PC-9 (cell line): ENCODE measurements around the gene PNMA8C. TPM values are rescaled to one million over a fixed set of nuclear protein-coding genes. Genes with fewer than 3 reads are reported as not detected.

Experiments used
- BruUV-seq: library from RNA; stranded (reverse); fragments of 400-500 nt; replicated peaks from 2 replicates; lab custom pipeline; 2021; lab: Mats Ljungman, UMichigan
- CTCF ChIA-PET: fragments of 300-600 bp; sonication (Branson Sonifier 250); formaldehyde crosslinking; loops from one replicate; lab custom pipeline; 2022; ENCODE audit warnings: antibody characterized with exemption; lab: Charles Lee
- POLR2A ChIA-PET: fragments of 300-600 bp; sonication (Branson Sonifier 250); formaldehyde crosslinking; loops from one replicate; lab custom pipeline; 2022; ENCODE audit warnings: antibody characterized with exemption; ENCODE audit not compliant: unreplicated experiment; lab: Charles Lee
- DNase-seq, 2 experiments: peaks; one replicate each; pipeline versions ENCODE4 v3.0.0 to v3.0.0-alpha.2; 2015 to 2022; ENCODE audit warnings: mixed read lengths in 1 of 2
- H2AFZ ChIP-seq: fragments of 200-600 bp; sonication (generic); 2 replicates; pipeline ENCODE4 v1.8.1; 2017; ENCODE audit warnings: antibody characterized with exemption
- H3F3A ChIP-seq: fragments of 200-600 bp; sonication (generic); 2 replicates; pipeline ENCODE4 v1.8.1; 2017; ENCODE audit warnings: antibody characterized with exemption, mild to moderate bottlenecking, low read depth; ENCODE audit not compliant: insufficient read depth
- H3K27ac ChIP-seq: fragments of 200-600 bp; sonication (generic); 2 replicates; pipeline ENCODE4 v1.6.1; 2016; ENCODE audit warnings: mixed run types
- H3K27me3 ChIP-seq: fragments of 200-600 bp; sonication (generic); 2 replicates; pipeline ENCODE4 v1.6.1; 2016; ENCODE audit warnings: low read depth, mixed run types; ENCODE audit not compliant: insufficient read depth
- H3K36me3 ChIP-seq: fragments of 200-600 bp; sonication (generic); 2 replicates; pipeline ENCODE4 v1.6.1; 2016; ENCODE audit warnings: low read depth, mixed run types
- H3K4me1 ChIP-seq: fragments of 200-600 bp; sonication (generic); replicated peaks from 2 replicates; pipeline ENCODE4 v1.6.1; 2016; ENCODE audit warnings: mixed run types; ENCODE audit not compliant: insufficient read depth
- H3K4me2 ChIP-seq: fragments of 200-600 bp; sonication (generic); 2 replicates; pipeline ENCODE4 v1.6.1; 2017; ENCODE audit warnings: mixed run types
- H3K4me3 ChIP-seq: fragments of 200-600 bp; sonication (generic); 2 replicates; pipeline ENCODE4 v1.6.1; 2016; ENCODE audit warnings: mixed run types
- H3K79me2 ChIP-seq: fragments of 200-600 bp; sonication (generic); 2 replicates; pipeline ENCODE4 v1.6.1; 2017; ENCODE audit warnings: low read depth, mixed run types
- H3K9me2 ChIP-seq: fragments of 200-600 bp; sonication (generic); 2 replicates; pipeline ENCODE4 v1.8.1; 2017; ENCODE audit warnings: mild to moderate bottlenecking; ENCODE audit not compliant: insufficient read depth
- H3K9me3 ChIP-seq: fragments of 200-600 bp; sonication (generic); 2 replicates; pipeline ENCODE4 v1.8.1; 2016; ENCODE audit warnings: low read depth; ENCODE audit not compliant: insufficient read depth
- H4K20me1 ChIP-seq: fragments of 200-600 bp; sonication (generic); 2 replicates; pipeline ENCODE4 v1.8.1; 2017; ENCODE audit not compliant: insufficient read depth
- EZH2 ChIP-seq: fragments of 200-600 bp; sonication (generic); IDR thresholded peaks from 2 replicates; pipeline ENCODE4 v1.8.0; 2017; ENCODE audit warnings: antibody characterized with exemption, low read depth
- intact Hi-C: fragments of 100-400 bp; cut with micrococcal nuclease; formaldehyde crosslinking; loops from one replicate; pipeline ENCODE4 v1.10.0; 2022; ENCODE audit not compliant: unreplicated experiment
- total RNA-seq: library from RNA; stranded (reverse); gene quantifications from 2 replicates; pipeline ENCODE4 v1.2.3, GENCODE V29; 2021
- TF ChIP-seq, protein P1 (sequence below): fragments of 200-600 bp; sonication (generic); conservative IDR thresholded peaks from 2 replicates; pipeline ENCODE4 v1.6.1; 2017; ENCODE audit warnings: mixed run types, antibody characterized with exemption, mild to moderate bottlenecking, moderate library complexity

The PNMA8C gene
- total RNA-seq, 1 experiment from 2014 or later: not detected

DNA sequence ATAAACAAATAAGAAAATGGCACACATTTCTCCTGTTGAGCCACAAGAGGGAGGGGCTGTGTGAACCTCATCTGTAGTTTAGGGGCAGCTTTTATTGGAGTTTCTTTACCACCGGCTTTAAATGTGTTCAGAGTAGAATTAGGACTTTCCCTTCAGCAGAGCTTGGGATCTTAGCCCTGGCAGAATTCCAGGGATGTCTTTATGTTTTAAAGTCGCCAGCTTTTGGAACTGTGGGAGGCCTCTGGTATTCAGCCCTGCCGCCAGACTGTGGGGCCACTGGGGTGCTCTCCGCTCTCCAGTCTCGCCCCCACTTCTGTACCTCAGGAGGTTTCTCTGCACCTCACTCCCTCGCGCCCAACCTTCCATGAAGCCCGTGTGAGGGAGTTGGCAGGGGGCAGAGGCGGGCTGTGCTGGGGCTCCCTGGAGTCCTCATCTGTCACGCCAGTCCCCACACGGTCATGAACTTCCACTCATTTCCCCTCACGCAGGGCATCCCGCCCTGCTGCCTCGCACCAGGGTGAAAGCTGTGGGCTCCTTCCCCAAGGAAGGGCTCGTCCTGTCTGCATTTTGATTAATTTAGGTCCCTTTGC is 46.9 kb downstream of the PNMA8C start:
- no peaks in the 10 kb centered on the region for H3K9me3 ChIP-seq
- H3K4me3 ChIP-seq: no peak overlapping the region
- ChIA-PET CTCF (no interaction called here), POLR2A (no interaction called here)
- H3K36me3 ChIP-seq: 0 out of 2 replicates have a peak, but pooled peaks cover 34% of the 10 kb centered on the region
- H3K27ac ChIP-seq: no peak overlapping the region
- H3K27me3 ChIP-seq: no peaks in the 10 kb centered on the region
- H3K4me1 ChIP-seq: no peaks in the 10 kb centered on the region
- H3K9me2 ChIP-seq: no peaks in the 10 kb centered on the region
- no peaks in the 10 kb centered on the region for H3K79me2 ChIP-seq
- no peak for DNase-seq
- H3K4me2 ChIP-seq: no peak overlapping the region
- intact Hi-C loops: no loop called here
- peaks cover 7% of the 10 kb centered on the region; the same call in 1 of the 2 replicates for H3F3A ChIP-seq
- no peak overlapping the region for H2AFZ ChIP-seq
- TF ChIP-seq EZH2: no peak
- TF ChIP-seq, protein P1, sequence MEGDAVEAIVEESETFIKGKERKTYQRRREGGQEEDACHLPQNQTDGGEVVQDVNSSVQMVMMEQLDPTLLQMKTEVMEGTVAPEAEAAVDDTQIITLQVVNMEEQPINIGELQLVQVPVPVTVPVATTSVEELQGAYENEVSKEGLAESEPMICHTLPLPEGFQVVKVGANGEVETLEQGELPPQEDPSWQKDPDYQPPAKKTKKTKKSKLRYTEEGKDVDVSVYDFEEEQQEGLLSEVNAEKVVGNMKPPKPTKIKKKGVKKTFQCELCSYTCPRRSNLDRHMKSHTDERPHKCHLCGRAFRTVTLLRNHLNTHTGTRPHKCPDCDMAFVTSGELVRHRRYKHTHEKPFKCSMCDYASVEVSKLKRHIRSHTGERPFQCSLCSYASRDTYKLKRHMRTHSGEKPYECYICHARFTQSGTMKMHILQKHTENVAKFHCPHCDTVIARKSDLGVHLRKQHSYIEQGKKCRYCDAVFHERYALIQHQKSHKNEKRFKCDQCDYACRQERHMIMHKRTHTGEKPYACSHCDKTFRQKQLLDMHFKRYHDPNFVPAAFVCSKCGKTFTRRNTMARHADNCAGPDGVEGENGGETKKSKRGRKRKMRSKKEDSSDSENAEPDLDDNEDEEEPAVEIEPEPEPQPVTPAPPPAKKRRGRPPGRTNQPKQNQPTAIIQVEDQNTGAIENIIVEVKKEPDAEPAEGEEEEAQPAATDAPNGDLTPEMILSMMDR: no peak
- peaks cover 15% of the 10 kb centered on the region for H4K20me1 ChIP-seq
- no TSS peak for BruUV-seq

DNA sequence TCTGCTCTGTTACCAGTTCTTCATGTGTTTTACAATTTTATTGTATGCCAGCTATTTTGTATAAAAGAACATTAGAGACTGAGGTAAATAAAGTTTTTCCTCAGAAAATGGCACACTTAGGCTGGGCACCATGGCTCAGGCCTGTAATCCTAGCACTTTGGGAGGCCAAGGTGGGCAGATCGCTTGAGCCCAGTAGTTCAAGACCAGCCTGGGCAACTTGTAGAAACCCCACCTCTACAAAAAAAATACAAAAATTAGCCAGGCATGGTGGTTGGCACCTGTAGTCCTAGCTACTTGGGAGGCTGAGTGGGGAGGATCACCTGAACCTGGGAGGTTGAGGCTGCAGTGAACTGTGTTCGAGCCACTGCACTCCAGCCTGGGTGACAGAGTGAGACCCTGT is 47.4 kb downstream of the PNMA8C start:
- H3K4me3 ChIP-seq: no peak overlapping the region
- H3F3A ChIP-seq: peaks cover 7% of the 10 kb centered on the region; the same call in 1 of the 2 replicates
- DNase-seq: no peak
- ChIA-PET POLR2A (no interaction called here), CTCF (no interaction called here)
- no peaks in the 10 kb centered on the region for H3K9me2 ChIP-seq
- no peak overlapping the region for H2AFZ ChIP-seq
- no peak overlapping the region for H3K4me2 ChIP-seq
- H3K36me3 ChIP-seq: 0 out of 2 replicates have a peak, but pooled peaks cover 35% of the 10 kb centered on the region
- no peaks in the 10 kb centered on the region for H3K9me3 ChIP-seq
- TF ChIP-seq EZH2: no peak
- TF ChIP-seq, protein P1: no peak
- H4K20me1 ChIP-seq: peaks cover 15% of the 10 kb centered on the region
- no peaks in the 10 kb centered on the region for H3K4me1 ChIP-seq
- no TSS peak for BruUV-seq
- H3K27ac ChIP-seq: no peak overlapping the region
- H3K79me2 ChIP-seq: no peaks in the 10 kb centered on the region
- intact Hi-C loops: no loop called here
- H3K27me3 ChIP-seq: no peaks in the 10 kb centered on the region

DNA sequence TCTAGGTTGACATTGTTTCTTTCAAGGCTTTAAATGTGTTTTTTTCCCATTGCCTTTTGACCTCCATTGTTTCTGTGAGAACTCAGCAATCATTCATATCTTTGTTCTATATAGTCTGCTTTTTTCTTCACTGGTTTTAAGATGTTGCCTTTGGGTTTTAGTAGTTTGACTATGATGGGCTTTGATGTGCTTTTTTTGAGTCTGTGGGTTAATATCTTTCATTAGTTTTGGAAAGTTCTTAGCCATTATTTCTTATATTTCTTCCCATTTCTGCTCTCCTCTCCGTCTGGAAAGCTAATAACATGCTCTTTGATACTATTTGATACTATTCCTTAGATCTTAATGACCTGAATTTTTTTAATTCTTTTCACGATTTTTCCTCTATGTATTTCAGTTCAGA is 48.0 kb downstream of the PNMA8C start:
- no TSS peak for BruUV-seq
- H3K27me3 ChIP-seq: no peaks in the 10 kb centered on the region
- TF ChIP-seq, protein P1: no peak
- TF ChIP-seq EZH2: no peak
- DNase-seq: no peak
- no peak overlapping the region for H3K4me2 ChIP-seq
- H3K36me3 ChIP-seq: peaks cover 40% of the 10 kb centered on the region; the same call in 1 of the 2 replicates
- H3K4me1 ChIP-seq: no peaks in the 10 kb centered on the region
- H3K9me3 ChIP-seq: no peaks in the 10 kb centered on the region
- POLR2A ChIA-PET: no interaction called here
- no peaks in the 10 kb centered on the region for H3K9me2 ChIP-seq
- no peak overlapping the region for H2AFZ ChIP-seq
- H3K4me3 ChIP-seq: no peak overlapping the region
- CTCF ChIA-PET: no interaction called here
- H3K27ac ChIP-seq: no peak overlapping the region
- peaks cover 4% of the 10 kb centered on the region; the same call in 1 of the 2 replicates for H3K79me2 ChIP-seq
- intact Hi-C loops: no loop called here
- H4K20me1 ChIP-seq: peaks cover 15% of the 10 kb centered on the region
- H3F3A ChIP-seq: peaks cover 7% of the 10 kb centered on the region; the same call in 1 of the 2 replicates
